GM12891 (cell line): Measurements from ENCODE around the gene BACH1.
A peak's percentile ranks its signal among the peaks of the same experiment; 100 is the strongest.

Experiments used
- DNase-seq: peaks from one replicate; pipeline ENCODE4 v3.0.0; 2011; ENCODE audit warnings: low spot score; ENCODE audit not compliant: insufficient read length
- FAIRE-seq: peaks from 2 replicates; lab custom pipeline; 2011; peaks lifted over from hg19 to GRCh38; lab: Jason Lieb, UNC
- PAX5 ChIP-seq: IDR thresholded peaks from 2 replicates; pipeline ENCODE4 v1.6.1; 2011; ENCODE audit warnings: low read length, moderate library complexity, mild to moderate bottlenecking; ENCODE audit not compliant: insufficient read depth, severe bottlenecking
- POLR2A ChIP-seq: IDR thresholded peaks from 2 replicates; pipeline ENCODE4 v1.6.1; 2011; ENCODE audit warnings: low read depth, low read length, control low read depth
- POLR2AphosphoS5 ChIP-seq: IDR thresholded peaks from 2 replicates; pipeline ENCODE4 v1.6.1; 2011; ENCODE audit warnings: low read depth, low read length, control low read depth
- POU2F2 ChIP-seq: IDR thresholded peaks from 2 replicates; pipeline ENCODE4 v1.6.1; 2011; ENCODE audit warnings: low read depth, mild to moderate bottlenecking, control low read depth, low read length, moderate library complexity
- SPI1 ChIP-seq: IDR thresholded peaks from 2 replicates; pipeline ENCODE4 v1.6.1; 2011; ENCODE audit warnings: low read depth, low read length, control low read depth
- TAF1 ChIP-seq: IDR thresholded peaks from 2 replicates; pipeline ENCODE4 v1.6.1; 2011; ENCODE audit warnings: low read depth, low read length, control low read depth

BACH1 gene

DNA sequence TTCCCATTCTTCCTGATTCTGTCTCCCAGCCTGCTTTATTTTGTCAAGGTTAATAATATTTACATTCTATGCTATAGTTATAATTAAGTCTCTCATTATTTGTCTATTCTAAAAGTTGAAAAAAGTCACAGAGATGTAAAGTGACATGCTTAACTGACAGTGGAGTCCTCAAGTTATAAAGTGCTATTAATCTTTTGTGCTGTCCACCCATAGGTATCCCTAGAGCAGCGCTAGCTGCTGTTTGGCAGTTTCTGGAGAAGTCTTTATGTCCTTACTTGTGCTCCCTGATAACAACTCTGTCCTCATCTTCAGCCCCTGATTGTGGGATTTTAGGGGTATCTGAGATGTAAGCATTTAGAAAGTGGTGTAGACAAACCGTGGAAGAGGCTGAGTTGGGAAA, 13.1 kb downstream of the BACH1 start:
- FAIRE-seq (no peak), DNase-seq (no peak)
- TF ChIP-seq POLR2AphosphoS5 (no peak), PAX5 (no peak), POLR2A (0 out of 2 replicates have a peak, but pooled peaks have one; percentile 13), SPI1 (no peak)

DNA sequence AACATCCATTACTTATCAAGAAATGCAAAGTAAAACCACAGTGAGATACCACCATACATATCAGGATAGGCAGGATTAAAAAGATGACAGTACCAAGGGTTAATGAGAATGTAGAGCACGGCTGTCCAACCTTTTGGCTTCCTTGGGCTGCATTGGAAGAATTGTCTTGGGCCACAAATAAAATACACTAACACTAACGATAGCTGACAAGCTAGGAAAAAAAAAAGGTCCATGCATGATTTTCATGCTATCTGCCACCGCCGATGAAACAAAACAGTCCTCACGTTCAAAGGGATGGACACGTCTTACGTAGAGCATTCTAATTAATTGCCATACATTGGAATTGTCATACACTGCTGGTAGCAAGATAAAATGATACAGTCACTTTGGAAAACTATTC, 14.3 kb downstream of the BACH1 start:
- no peak for DNase-seq
- FAIRE-seq: no peak
- TF ChIP-seq PAX5: no peak
- TF ChIP-seq TAF1: no peak
- 0 out of 2 replicates have a peak, but pooled peaks have one; percentile 31 for TF ChIP-seq POLR2AphosphoS5
- TF ChIP-seq POLR2A: no peak
- TF ChIP-seq SPI1: no peak
- TF ChIP-seq POU2F2: no peak

DNA sequence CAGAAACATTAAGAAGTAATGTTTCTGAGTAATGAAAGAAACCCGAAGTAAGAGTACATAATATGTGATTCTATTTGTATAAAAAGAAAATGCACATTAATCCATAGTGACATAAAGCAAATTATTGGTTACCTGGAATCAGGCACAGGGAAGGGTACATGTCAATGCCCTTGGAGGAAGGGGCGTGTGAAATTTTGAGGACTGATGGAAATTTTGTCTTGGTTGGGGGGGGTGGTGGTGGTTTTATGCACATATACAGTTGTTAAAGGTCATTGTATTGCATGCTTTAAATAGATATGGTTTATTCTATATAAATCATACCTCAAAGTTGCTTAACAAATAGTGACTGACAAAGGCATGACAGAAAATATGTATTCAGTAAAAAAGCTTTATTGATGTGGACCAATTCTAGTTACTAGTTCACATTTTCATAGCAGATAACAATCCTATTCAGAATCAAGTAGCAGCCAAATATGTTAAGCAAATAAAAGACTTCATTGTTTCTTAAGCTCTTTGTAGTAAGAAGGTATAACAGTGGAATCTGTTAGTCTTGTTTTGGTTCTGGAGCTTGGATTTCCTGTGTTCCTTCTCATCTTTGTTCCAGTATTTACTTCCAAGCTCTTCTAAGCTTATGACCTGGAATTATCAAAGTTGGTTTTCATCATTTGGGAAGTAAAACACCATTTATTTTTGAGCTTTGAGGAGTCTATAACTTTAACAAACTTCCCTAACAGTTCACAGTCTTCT, 15.1 kb downstream of the BACH1 start:
- no peak for DNase-seq
- no peak for FAIRE-seq
- TF ChIP-seq TAF1 (no peak), POLR2A (peak; percentile 41; the same call in 1 of the 2 replicates)

- FAIRE-seq (no peak), DNase-seq (no peak)
- TF ChIP-seq POLR2A: no peak
- peak; percentile 32; the same call in 1 of the 2 replicates for TF ChIP-seq POLR2AphosphoS5
These were observed 16.5 kb downstream of the BACH1 start for GRCh38 chr21:29315131-29315749.

- 0 out of 2 replicates have a peak, but pooled peaks have one; percentile 15 for TF ChIP-seq POLR2A
- no peak for TF ChIP-seq POLR2AphosphoS5
- FAIRE-seq: no peak
- DNase-seq: no peak
These were observed 17.5 kb downstream of the BACH1 start for GRCh38 chr21:29316029-29316742.

DNA sequence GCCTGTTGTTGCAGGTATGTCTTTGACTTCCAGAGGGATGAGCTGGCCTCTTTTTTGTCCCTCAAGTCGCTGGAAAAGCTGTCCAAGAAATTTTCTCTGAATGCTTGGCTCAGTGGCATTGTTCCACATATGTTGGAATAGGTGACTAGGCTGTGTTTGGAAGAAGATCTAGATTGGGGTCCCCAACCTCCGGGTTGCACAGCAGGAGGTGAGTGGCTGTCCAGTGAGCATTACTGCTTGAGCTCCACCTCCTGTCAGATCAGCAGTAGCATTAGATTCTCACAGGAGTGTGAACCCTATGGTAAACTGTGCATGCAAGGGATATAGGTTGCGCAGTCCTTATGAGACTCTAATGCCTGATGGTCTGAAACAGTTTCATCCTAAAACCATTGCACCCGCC, 18.1 kb downstream of the BACH1 start:
- no peak for TF ChIP-seq POU2F2
- 0 out of 2 replicates have a peak, but pooled peaks have one; percentile 24 for TF ChIP-seq POLR2AphosphoS5
- DNase-seq: no peak
- FAIRE-seq: no peak

GRCh38 chr21:29318354-29318753, 19.6 kb downstream of the BACH1 start:
- FAIRE-seq (no peak), DNase-seq (no peak)
- no peak for TF ChIP-seq SPI1
- TF ChIP-seq TAF1: no peak
- no peak for TF ChIP-seq POU2F2

DNA sequence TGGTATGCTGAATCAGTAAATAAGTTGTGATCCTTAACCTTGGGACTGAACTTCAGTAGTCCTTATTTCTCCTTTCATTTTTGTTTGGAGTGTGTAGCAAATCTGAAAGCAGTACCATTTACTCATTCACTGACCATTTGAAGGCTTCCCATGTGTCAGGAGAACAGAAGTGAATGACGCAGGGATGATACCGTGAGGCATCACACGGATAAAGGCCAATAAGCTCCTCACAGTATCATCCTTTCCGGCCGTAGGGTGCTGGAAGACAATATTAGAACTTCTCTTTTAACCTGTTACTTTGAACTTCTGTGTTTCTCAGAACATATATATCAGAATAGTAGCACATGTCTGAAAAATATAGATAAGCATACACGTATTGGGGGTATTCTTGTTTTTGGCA, 21.3 kb downstream of the BACH1 start:
- DNase-seq (no peak), FAIRE-seq (no peak)
- TF ChIP-seq POLR2A: no peak
- TF ChIP-seq SPI1: no peak
- TF ChIP-seq POU2F2: no peak
- no peak for TF ChIP-seq TAF1
- TF ChIP-seq PAX5: no peak
- no peak for TF ChIP-seq POLR2AphosphoS5

- no peak for DNase-seq
- TF ChIP-seq POLR2A (no peak), TAF1 (no peak)
- FAIRE-seq: no peak
These were observed 22.5 kb downstream of the BACH1 start for GRCh38 chr21:29321217-29321616.

- no peak for TF ChIP-seq POU2F2
- no peak for TF ChIP-seq POLR2A
- TF ChIP-seq PAX5: no peak
- TF ChIP-seq POLR2AphosphoS5: peak; percentile 22; the same call in 1 of the 2 replicates
- FAIRE-seq (no peak), DNase-seq (no peak)
These were observed 23.5 kb downstream of the BACH1 start for GRCh38 chr21:29321932-29322928.
